K562 (cell line): ENCODE data around the gene BHLHE40. TPM values are rescaled to one million over a fixed set of nuclear protein-coding genes. Genes with fewer than 3 reads are reported as not detected.

ENCODE experiments used
- ADNP ChIP-seq: fragments of 200-800 bp; sonication (Bioruptor generic); IDR thresholded peaks from 2 replicates; pipeline ENCODE4 v1.6.1; 2016; ENCODE audit warnings: missing genetic modification characterization, missing compliant biosample characterization
- CBFA2T3 ChIP-seq: fragments of 450-650 bp; IDR thresholded peaks from 2 replicates; pipeline ENCODE4 v1.6.1; 2017
- ELK3 ChIP-seq: fragments of 450-650 bp; formaldehyde crosslinking; IDR thresholded peaks from 2 replicates; pipeline ENCODE4 v1.4.0; 2020; ENCODE audit warnings: mild to moderate bottlenecking
- ERF ChIP-seq: fragments of 450-650 bp; formaldehyde crosslinking; IDR thresholded peaks from 2 replicates; pipeline ENCODE4 v1.4.0; 2020; ENCODE audit warnings: mild to moderate bottlenecking, mixed read lengths
- EWSR1 ChIP-seq: fragments of 450-650 bp; IDR thresholded peaks from 2 replicates; pipeline ENCODE4 v1.6.1; 2018; ENCODE audit warnings: borderline replicate concordance, mild to moderate bottlenecking, low read depth, moderate library complexity; ENCODE audit not compliant: partially characterized antibody
- FOXJ2 ChIP-seq: fragments of 200-800 bp; sonication (Bioruptor generic); IDR thresholded peaks from 2 replicates; pipeline ENCODE4 v1.6.1; 2016; ENCODE audit warnings: missing genetic modification characterization, missing compliant biosample characterization
- FOXM1 ChIP-seq, 2 experiments: fragments of 450-650 bp in 1 of 2; sonication (generic) in 1 of 2; formaldehyde crosslinking in 1 of 2; IDR thresholded peaks; 2 replicates each; pipeline versions ENCODE4 v1.6.1 to v1.9.0; 2017 to 2022; ENCODE audit warnings: low read depth in 2 of 2, mild to moderate bottlenecking in 2 of 2, missing genetic modification reagents in 1 of 2, moderate library complexity in 1 of 2
- HCFC1 ChIP-seq: IDR thresholded peaks from 2 replicates; pipeline ENCODE4 v1.6.1; 2012; ENCODE audit warnings: low read depth, low read length, improper control_type of control experiment
- HOXB6 ChIP-seq: fragments of 250-450 bp; sonication (Bioruptor Pico); IDR thresholded peaks from 2 replicates; pipeline ENCODE4 v1.5.1; 2022; ENCODE audit warnings: mild to moderate bottlenecking, borderline replicate concordance
- KAT8 ChIP-seq: fragments of 450-650 bp; IDR thresholded peaks from 2 replicates; pipeline ENCODE4 v1.6.1; 2016; ENCODE audit warnings: low read depth, mild to moderate bottlenecking
- KDM1A ChIP-seq, 2 experiments: fragments of 450-650 bp; IDR thresholded peaks; 2 replicates each; pipeline ENCODE4 v1.6.1; 2016; ENCODE audit warnings: mild to moderate bottlenecking in 2 of 2
- PRDM10 ChIP-seq: fragments of 450-650 bp; IDR thresholded peaks from 2 replicates; pipeline ENCODE4 v1.6.1; 2018; ENCODE audit not compliant: partially characterized antibody
- RCOR1 ChIP-seq, 2 experiments: IDR thresholded peaks; 2 replicates each; pipeline ENCODE4 v1.6.1; 2012; ENCODE audit warnings: low read depth in 2 of 2, low read length in 2 of 2, borderline replicate concordance in 1 of 2, improper control_type of control experiment in 1 of 2
- U2AF2 ChIP-seq: fragments of 200-400 bp; formaldehyde crosslinking; optimal IDR thresholded peaks from 2 replicates; pipeline ENCODE3; 2017; ENCODE audit warnings: low read depth, mild to moderate bottlenecking, low read length
- USF1 ChIP-seq: sonication (generic); formaldehyde crosslinking; IDR thresholded peaks from 2 replicates; pipeline ENCODE4 v1.9.0; 2022; ENCODE audit warnings: mild to moderate bottlenecking, missing genetic modification reagents
- ZFP91 ChIP-seq: sonication (generic); formaldehyde crosslinking; IDR thresholded peaks from 2 replicates; pipeline ENCODE4 v1.8.0; 2022; ENCODE audit warnings: mild to moderate bottlenecking, missing genetic modification reagents
- ZNF384 ChIP-seq: IDR thresholded peaks from 2 replicates; pipeline ENCODE4 v1.6.1; 2012; ENCODE audit warnings: low read depth, low read length, improper control_type of control experiment
- ZNF707 ChIP-seq: fragments of 250-450 bp; sonication (Bioruptor Pico); conservative IDR thresholded peaks from 2 replicates; pipeline ENCODE4 v1.8.0; 2022; ENCODE audit warnings: inconsistent platforms, mild to moderate bottlenecking, moderate library complexity
- ZNF766 ChIP-seq: fragments of 200-800 bp; sonication (Bioruptor generic); conservative IDR thresholded peaks from 2 replicates; pipeline ENCODE4 v1.6.1; 2016; ENCODE audit warnings: missing genetic modification characterization, missing compliant biosample characterization
- ZNF780A ChIP-seq: fragments of 250-450 bp; sonication (Bioruptor Pico); IDR thresholded peaks from 2 replicates; pipeline ENCODE4 v1.5.0; 2021; ENCODE audit warnings: mild to moderate bottlenecking
- polyA plus RNA-seq, 8 experiments: library from polyadenylated mRNA; depleted of rRNA in 4 of 8; stranded (reverse) in 5 of 8; unstranded in 3 of 8; fragments of >200 nt; fragmentation: Nextera tagmentation in 2 of 8; fragmentation: Illumina TruSeq in 1 of 8; extraction: Ambion mirVana in 2 of 8; extraction: Trizol in 1 of 8; gene quantifications; 2 replicates each; pipeline versions ENCODE4 v1.2.1 to v1.2.3, GENCODE V29; 2011 to 2014; ENCODE audit warnings: inconsistent platforms in 1 of 8, missing spikeins in 1 of 8
- total RNA-seq, 7 experiments: library from RNA; depleted of rRNA in 6 of 7; stranded (reverse); fragments of >200 nt in 6 of 7; fragmentation: Illumina TruSeq in 2 of 7; extraction: Trizol in 2 of 7; gene quantifications; 2 replicates each; pipeline versions ENCODE4 v1.2.1 to v1.2.3, GENCODE V29; 2011 to 2021; ENCODE audit warnings: low replicate concordance in 1 of 7

The BHLHE40 gene
- total and polyA plus RNA-seq, 9 of the 15 experiments (the other 6 are each of a cell fraction or from before 2014, with no cell fraction given), result 12.0 to 83.9 (median 31.4) TPM

GRCh38 chr3:4977001-4977852, 2.0 kb upstream of the BHLHE40 start (continued):
- no peak for TF ChIP-seq EWSR1
- TF ChIP-seq HOXB6 (CRISPR knock-in tag), result 0 out of 2 replicates have a peak, but pooled peaks have one; percentile 67
- no peak for TF ChIP-seq ZFP91 (CRISPR knock-in tag)
- TF ChIP-seq ADNP (tag), result no peak
- no peak for TF ChIP-seq CBFA2T3
- TF ChIP-seq ERF (CRISPR knock-in tag), result no peak; the same call in none of the 2 replicates
- no peak for TF ChIP-seq ELK3 (CRISPR knock-in tag)
- TF ChIP-seq USF1, result no peak
- TF ChIP-seq HCFC1, result no peak
- no peak for TF ChIP-seq KDM1A (IDR thresholded peaks at IDR 0.05)
- TF ChIP-seq ZNF766 (CRISPR knock-in tag), result no peak
- TF ChIP-seq FOXM1 (IDR thresholded peaks at IDR 0.05; ENCODE audit: low read depth), result no peak
- no peak for TF ChIP-seq FOXM1 (CRISPR knock-in tag; IDR thresholded peaks at IDR 0.05; ENCODE audit: low read depth)
- no peak for TF ChIP-seq U2AF2
- no peak for TF ChIP-seq FOXJ2 (tag)
- TF ChIP-seq ZNF780A (CRISPR knock-in tag), result no peak
- TF ChIP-seq PRDM10, result no peak
- no peak for TF ChIP-seq KAT8
- TF ChIP-seq ZNF707 (CRISPR knock-in tag), result peak; percentile 22; the same call in 1 of the 2 replicates
- no peak for TF ChIP-seq ZNF384
- TF ChIP-seq RCOR1 (IDR thresholded peaks at IDR 0.05; ENCODE audit: borderline replicate concordance in 1 of 2, low read depth in 2 of 2, low read length in 2 of 2), result peak; percentile 80 to 97
